Skeletal muscle tissue (tissue), 4 donors: ENCODE measurements around the gene CHGA. TPM values are rescaled to one million over a fixed set of nuclear protein-coding genes. Genes with fewer than 3 reads are reported as not detected.

Experiments
- H3K27ac ChIP-seq: one replicate; pipeline ENCODE4 v1.7.0; 2013; ENCODE audit warnings: mild to moderate bottlenecking, low read depth, low read length, inconsistent platforms
- H3K27me3 ChIP-seq, 3 donors: one replicate each; pipeline ENCODE4 v1.7.0; 2013; ENCODE audit warnings: low read length in 3 of 3; ENCODE audit not compliant: control insufficient read depth in 3 of 3, insufficient read depth in 3 of 3
- H3K36me3 ChIP-seq, 3 donors: one replicate each; pipeline ENCODE4 v1.7.0; 2013; ENCODE audit warnings: low read length in 3 of 3; ENCODE audit not compliant: control insufficient read depth in 3 of 3, insufficient read depth in 3 of 3
- H3K4me1 ChIP-seq, 3 donors: one replicate each; pipeline ENCODE4 v1.7.0; 2013; ENCODE audit warnings: low read length in 3 of 3, mild to moderate bottlenecking in 3 of 3; ENCODE audit not compliant: control insufficient read depth in 3 of 3, insufficient read depth in 3 of 3
- H3K4me3 ChIP-seq, 3 donors: one replicate each; pipeline ENCODE4 v1.7.0; 2013; ENCODE audit warnings: low read length in 3 of 3
- H3K9ac ChIP-seq, 3 donors: one replicate each; pipeline ENCODE4 v1.7.0; 2013; ENCODE audit warnings: low read length in 3 of 3, mild to moderate bottlenecking in 3 of 3, moderate library complexity in 2 of 3, low read depth in 1 of 3
- H3K9me3 ChIP-seq, 3 donors: one replicate each; pipeline ENCODE4 v1.7.0; 2013; ENCODE audit warnings: low read length in 3 of 3; ENCODE audit not compliant: control insufficient read depth in 3 of 3
- total RNA-seq: library from RNA; depleted of rRNA; stranded (reverse); fragments of >200 nt; gene quantifications from one replicate; pipeline ENCODE4 v1.2.3, GENCODE V29; 2014
- donor health status: Osteomylitis.

CHGA gene
- total RNA-seq, 1 donor from 2014 or later = 0.52 TPM

- Histone ChIP-seq H3K9me3 (no peaks in the 10 kb centered on the region), H3K9ac (no peak overlapping the region), H3K36me3 (peaks cover 19 to 24% (median 19%) of the 10 kb centered on the region in 3 donors), H3K4me3 (no peak overlapping the region), H3K27ac (no peak overlapping the region), H3K4me1 (peaks cover 3 to 9% (median 6%) of the 10 kb centered on the region in 3 donors), H3K27me3 (no peaks in the 10 kb centered on the region)
These were observed 20.2 kb downstream of the CHGA start for GRCh38 chr14:92942976-92943710.

DNA sequence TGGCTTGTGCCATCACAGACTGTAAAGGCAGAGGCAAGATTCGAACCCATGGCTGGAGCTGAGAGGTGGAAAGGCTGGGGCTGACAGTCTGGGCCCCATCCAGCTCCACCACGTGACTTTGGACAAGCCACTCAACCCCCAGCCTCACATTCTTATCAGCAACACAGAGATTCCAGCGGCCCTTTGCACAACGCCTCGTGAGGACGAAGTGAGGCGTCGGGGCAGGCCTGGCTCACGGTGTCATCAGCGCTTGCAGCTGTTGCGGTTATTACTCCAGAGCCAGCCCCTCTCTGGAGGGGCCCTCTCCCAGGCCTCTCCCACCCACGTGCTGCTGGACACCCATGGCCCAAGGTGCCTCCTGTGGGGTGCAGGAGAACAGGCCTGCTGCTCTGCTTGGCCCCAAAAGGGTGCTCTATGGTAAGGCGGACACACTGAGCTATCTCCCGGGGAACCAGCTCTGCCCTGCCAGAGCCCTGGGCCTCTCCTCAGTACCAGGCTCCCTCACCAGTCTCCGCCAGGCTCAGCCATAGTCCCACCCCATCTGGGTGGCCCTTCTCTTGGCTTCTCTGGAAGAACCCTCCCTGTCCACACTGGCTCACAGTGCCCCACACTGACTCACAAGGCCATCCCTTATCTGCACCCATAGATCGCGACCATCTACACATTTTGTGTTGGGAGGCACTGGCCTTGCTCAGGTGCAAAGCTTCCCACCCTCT is 21.1 kb downstream of the CHGA start:
- Histone ChIP-seq H3K9ac (no peak overlapping the region), H3K4me3 (no peak overlapping the region), H3K27ac (no peak overlapping the region), H3K27me3 (no peaks in the 10 kb centered on the region), H3K9me3 (no peaks in the 10 kb centered on the region), H3K36me3 (peaks cover 19 to 27% (median 21%) of the 10 kb centered on the region in 3 donors), H3K4me1 (peaks cover 3 to 9% (median 6%) of the 10 kb centered on the region in 3 donors)

- Histone ChIP-seq H3K27me3 (no peaks in the 10 kb centered on the region), H3K36me3 (peaks cover 20 to 27% (median 21%) of the 10 kb centered on the region in 3 donors), H3K9me3 (no peaks in the 10 kb centered on the region), H3K9ac (no peak overlapping the region), H3K4me1 (peaks cover 3 to 9% (median 6%) of the 10 kb centered on the region in 3 donors), H3K4me3 (no peak overlapping the region), H3K27ac (no peak overlapping the region)
These were observed 22.0 kb downstream of the CHGA start for GRCh38 chr14:92944976-92945375.

DNA sequence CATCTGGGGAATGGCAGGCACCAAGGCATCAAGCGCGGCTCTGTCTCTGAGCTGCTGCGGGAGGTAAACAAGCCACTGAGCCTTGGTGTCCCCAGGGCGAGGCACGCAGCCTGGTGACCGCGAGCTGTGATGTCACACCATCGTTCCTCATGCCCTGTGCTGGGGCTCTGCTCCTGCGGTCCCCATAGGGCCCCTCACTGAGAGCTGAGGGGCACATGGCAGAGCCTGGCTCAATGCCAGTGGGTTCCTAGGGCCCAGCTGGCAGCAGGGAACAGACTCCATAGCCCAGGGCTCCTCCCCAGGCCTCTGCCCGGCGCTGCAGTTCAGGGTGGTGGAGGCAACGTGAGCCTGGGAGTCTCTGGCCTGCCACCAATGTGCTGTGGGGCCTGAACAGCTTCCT is 22.6 kb downstream of the CHGA start:
- Histone ChIP-seq H3K27me3 (no peaks in the 10 kb centered on the region), H3K4me1 (peaks cover 6 to 12% (median 9%) of the 10 kb centered on the region in 3 donors), H3K9me3 (no peaks in the 10 kb centered on the region), H3K36me3 (peaks cover 21 to 27% (median 22%) of the 10 kb centered on the region in 3 donors), H3K9ac (no peak overlapping the region), H3K4me3 (no peak overlapping the region), H3K27ac (no peak overlapping the region)

DNA sequence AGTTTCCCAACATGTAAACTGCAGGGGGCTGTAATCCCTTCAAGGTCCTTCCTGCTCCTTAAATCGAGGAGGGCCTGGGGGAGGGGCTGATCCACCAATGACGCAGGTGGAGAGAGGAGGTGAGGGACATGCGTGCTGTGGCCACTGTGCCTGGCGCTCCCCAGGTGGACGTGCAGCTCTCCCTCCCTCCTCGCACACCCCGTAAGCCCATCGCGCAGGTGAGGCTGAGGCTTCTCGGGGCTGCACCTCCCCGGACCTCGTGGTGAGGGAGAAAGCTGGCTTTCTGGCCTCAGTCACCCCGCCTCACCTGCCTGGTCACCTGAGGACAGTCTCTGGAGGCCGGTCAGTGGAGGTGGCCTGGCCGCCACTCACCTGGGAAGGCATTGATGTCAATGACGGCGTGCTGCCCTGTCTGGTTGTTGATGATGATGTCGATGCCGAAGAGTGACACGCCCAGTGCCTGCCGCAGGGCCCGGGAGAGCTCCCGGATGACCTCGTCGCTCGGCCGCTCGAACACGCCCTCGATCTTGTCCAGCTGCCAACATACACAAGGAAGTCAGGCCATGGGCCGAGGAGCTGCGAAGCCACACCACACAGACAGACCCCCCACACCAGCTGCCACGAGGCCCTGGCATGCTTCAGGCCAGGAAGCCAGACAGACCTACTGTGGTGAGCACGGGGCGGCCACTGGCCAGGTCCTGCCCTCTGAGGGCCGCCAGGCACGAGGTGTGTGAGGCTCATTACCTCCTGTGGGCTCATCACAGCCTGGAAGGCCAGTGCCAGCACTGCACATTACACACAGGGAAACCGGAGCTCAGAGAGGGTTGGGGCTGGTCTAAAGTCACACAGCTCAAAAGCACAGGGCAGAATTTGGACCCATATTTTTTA is 23.3 kb downstream of the CHGA start:
- Histone ChIP-seq H3K9me3 (no peaks in the 10 kb centered on the region), H3K27me3 (no peaks in the 10 kb centered on the region), H3K4me3 (no peak overlapping the region), H3K4me1 (peaks cover 6 to 13% (median 13%) of the 10 kb centered on the region in 3 donors), H3K9ac (no peak overlapping the region), H3K36me3 (peaks cover 20 to 27% (median 26%) of the 10 kb centered on the region in 3 donors), H3K27ac (no peak overlapping the region)

DNA sequence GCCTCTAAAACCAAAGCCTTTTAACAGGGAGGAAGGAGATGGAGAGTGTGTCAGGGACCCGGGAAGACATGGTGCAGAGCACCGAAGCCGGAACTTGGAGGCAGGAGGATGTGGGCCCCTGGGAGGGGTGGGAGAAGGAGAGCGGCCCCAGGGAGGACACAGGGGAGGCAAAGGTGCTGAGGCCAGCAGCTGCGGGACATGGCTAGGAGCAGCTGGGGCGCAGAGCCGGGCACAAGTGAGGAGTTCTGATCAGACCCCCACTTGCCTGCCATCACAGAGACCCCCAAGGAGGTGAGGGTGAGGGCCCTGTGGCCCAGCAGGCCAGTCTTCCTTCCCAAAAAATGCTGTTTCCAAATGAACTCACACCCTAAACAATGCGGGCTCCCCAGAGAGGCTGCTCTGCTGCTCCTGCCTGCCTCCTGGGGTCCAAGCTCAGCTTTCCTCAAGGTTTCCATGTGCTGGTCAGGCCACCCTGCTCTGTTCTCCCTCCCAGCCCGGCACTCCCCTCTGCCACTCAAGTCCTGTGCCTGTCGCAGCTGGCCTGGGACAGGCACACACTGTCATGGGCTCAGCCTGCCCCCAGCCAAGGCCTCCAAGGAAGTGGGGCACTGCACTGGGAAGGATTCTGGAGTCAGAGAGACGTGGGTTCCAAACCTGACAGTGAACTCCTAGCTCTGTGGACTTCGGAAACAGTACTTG is 24.0 kb downstream of the CHGA start:
- H3K36me3 ChIP-seq = peaks cover 22 to 24% (median 23%) of the 10 kb centered on the region in 3 donors
- H3K27me3 ChIP-seq = no peaks in the 10 kb centered on the region
- H3K27ac ChIP-seq = no peak overlapping the region
- H3K4me1 ChIP-seq = peaks cover 6 to 20% (median 20%) of the 10 kb centered on the region in 3 donors
- H3K9ac ChIP-seq = no peak overlapping the region
- H3K4me3 ChIP-seq = no peak overlapping the region
- no peaks in the 10 kb centered on the region for H3K9me3 ChIP-seq

DNA sequence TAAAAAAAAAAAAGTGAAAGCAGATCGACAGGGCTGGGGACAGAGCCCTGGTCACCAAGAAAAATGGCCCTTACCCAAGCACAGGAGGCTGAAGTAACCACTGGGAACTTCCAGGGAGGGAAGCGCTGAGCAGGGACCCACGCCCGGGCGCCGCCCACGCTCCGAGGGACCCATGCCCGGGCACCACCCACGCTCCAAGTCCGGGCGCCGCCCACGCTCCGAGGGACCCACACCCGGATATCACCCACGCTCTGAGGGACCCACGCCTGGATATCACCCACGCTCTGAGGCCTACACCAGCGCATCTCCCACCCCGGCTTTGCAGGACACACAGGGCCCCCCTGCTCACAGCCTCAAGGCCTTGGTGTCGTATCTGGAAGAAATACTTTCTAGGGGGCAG is 25.7 kb downstream of the CHGA start:
- Histone ChIP-seq H3K4me1 (peaks cover 6 to 23% (median 20%) of the 10 kb centered on the region in 3 donors), H3K9ac (no peak overlapping the region), H3K4me3 (no peak overlapping the region), H3K27ac (no peak overlapping the region), H3K27me3 (no peaks in the 10 kb centered on the region), H3K9me3 (no peaks in the 10 kb centered on the region), H3K36me3 (peaks cover 17 to 18% (median 18%) of the 10 kb centered on the region in 3 donors)

GRCh38 chr14:92949496-92950192 is 26.7 kb downstream of the CHGA start:
- Histone ChIP-seq H3K9ac (peak overlapping the region in 1 of 3 donors; percentile 25), H3K4me1 (peaks cover 6 to 23% (median 20%) of the 10 kb centered on the region in 3 donors), H3K36me3 (peaks cover 12 to 17% (median 16%) of the 10 kb centered on the region in 3 donors), H3K27ac (no peak overlapping the region), H3K4me3 (no peak overlapping the region), H3K9me3 (no peaks in the 10 kb centered on the region), H3K27me3 (no peaks in the 10 kb centered on the region)

GRCh38 chr14:92950193-92950540 is 27.2 kb downstream of the CHGA start:
- peaks cover 12 to 15% (median 13%) of the 10 kb centered on the region in 3 donors for H3K36me3 ChIP-seq
- peak overlapping the region in 1 of 3 donors; percentile 25 for H3K9ac ChIP-seq
- H3K4me1 ChIP-seq = peaks cover 6 to 23% (median 20%) of the 10 kb centered on the region in 3 donors
- no peaks in the 10 kb centered on the region for H3K9me3 ChIP-seq
- no peaks in the 10 kb centered on the region for H3K27me3 ChIP-seq
- H3K27ac ChIP-seq = no peak overlapping the region
- H3K4me3 ChIP-seq = no peak overlapping the region
